Neural cell (in vitro differentiated cells): Measurements from ENCODE around the gene RRP7A.
"Not testable (repeated sequence)": the region's sequence is repeated elsewhere in the genome, so short reads cannot be mapped to it uniquely, and the experiment has no call there.

Experiments used
- CTCF ChIP-seq: fragments of 450-650 bp; IDR thresholded peaks from 2 replicates; pipeline ENCODE4 v1.5.1; 2014; ENCODE audit warnings: antibody characterized with exemption, mild to moderate bottlenecking, moderate library complexity; ENCODE audit not compliant: poor library complexity, severe bottlenecking
- EZH2 ChIP-seq: fragments of 200-600, 300-800 bp; shearing (Covaris generic), sonication (generic); IDR thresholded peaks from 2 replicates; pipeline ENCODE4 v1.6.1; 2014; ENCODE audit warnings: antibody characterized with exemption, low read length, borderline replicate concordance, mild to moderate bottlenecking; ENCODE audit not compliant: insufficient read depth, poor library complexity, severe bottlenecking
- SMC3 ChIP-seq: fragments of 450-650 bp; conservative IDR thresholded peaks from 2 replicates; pipeline ENCODE4 v1.6.1; 2014; ENCODE audit warnings: antibody characterized with exemption, mild to moderate bottlenecking, moderate library complexity; ENCODE audit not compliant: poor library complexity

- not testable (repeated sequence) for TF ChIP-seq SMC3, CTCF, EZH2
These were observed 44.3 kb upstream of the RRP7A start for GRCh38 chr22:42563943-42564342.
